ENCODE results near the gene GYS2.

DNA sequence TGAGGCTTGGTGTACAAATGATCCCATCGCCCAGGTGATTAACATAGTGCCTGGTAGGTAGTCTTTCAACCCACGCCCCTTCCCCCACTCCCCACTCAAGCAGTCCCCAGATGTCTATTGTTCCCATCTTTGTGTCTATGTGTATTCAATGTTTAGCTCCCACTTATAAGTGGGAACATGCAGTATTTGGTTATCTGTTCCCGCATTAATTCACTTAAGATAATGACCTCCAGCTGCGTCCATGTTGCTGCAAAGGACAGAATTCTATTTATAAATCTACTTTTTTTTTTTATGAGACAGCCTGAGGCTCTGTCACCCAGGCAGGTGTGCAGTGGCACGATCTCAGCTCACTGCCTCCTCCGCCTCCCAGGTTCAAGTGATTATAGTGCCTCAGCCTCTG is 62.9 kb downstream of the GYS2 start:
- TF ChIP-seq, protein P1, sequence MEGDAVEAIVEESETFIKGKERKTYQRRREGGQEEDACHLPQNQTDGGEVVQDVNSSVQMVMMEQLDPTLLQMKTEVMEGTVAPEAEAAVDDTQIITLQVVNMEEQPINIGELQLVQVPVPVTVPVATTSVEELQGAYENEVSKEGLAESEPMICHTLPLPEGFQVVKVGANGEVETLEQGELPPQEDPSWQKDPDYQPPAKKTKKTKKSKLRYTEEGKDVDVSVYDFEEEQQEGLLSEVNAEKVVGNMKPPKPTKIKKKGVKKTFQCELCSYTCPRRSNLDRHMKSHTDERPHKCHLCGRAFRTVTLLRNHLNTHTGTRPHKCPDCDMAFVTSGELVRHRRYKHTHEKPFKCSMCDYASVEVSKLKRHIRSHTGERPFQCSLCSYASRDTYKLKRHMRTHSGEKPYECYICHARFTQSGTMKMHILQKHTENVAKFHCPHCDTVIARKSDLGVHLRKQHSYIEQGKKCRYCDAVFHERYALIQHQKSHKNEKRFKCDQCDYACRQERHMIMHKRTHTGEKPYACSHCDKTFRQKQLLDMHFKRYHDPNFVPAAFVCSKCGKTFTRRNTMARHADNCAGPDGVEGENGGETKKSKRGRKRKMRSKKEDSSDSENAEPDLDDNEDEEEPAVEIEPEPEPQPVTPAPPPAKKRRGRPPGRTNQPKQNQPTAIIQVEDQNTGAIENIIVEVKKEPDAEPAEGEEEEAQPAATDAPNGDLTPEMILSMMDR (IDR thresholded peaks at IDR 0.05), result no peak
- no peak for TF ChIP-seq EP300 (IDR thresholded peaks at IDR 0.05)
